ENCODE results near the gene ITIH5.
"Not testable (repeated sequence)": the region's sequence is repeated elsewhere in the genome, so short reads cannot be mapped to it uniquely, and the experiment has no call there.

ITIH5 gene

DNA sequence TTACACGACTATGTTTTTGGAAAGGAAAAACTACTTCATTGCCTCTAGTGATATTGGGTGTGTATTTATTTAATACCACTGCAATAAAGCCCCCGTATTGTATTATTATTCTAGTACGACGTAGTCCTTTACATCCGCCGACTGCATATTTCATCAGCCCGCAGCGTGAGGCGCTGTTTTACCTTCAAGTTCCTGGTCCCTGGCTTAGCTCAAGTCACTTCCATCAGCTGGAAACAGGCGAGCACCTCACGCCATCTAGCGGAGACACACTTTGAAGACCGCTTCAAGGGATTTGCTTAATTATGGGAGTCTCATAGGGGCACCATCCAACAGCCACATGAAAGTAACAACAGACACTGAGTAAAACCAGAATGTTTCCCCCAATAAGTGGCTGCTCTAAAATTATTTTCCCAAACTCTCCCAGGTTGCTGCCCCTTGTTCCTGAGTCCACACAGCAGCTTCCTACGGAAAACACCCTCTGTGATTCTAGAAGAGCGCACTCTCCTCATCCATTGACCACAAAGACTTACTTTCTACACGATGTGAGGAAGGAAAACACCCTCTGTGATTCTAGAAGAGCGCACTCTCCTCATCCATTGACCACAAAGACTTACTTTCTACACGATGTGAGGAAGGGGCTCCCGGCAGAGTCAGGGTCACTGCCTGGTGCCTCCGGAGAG, 20.6 kb upstream of the ITIH5 start:
- peak; percentile 69 to 79 for DNase-seq

DNA sequence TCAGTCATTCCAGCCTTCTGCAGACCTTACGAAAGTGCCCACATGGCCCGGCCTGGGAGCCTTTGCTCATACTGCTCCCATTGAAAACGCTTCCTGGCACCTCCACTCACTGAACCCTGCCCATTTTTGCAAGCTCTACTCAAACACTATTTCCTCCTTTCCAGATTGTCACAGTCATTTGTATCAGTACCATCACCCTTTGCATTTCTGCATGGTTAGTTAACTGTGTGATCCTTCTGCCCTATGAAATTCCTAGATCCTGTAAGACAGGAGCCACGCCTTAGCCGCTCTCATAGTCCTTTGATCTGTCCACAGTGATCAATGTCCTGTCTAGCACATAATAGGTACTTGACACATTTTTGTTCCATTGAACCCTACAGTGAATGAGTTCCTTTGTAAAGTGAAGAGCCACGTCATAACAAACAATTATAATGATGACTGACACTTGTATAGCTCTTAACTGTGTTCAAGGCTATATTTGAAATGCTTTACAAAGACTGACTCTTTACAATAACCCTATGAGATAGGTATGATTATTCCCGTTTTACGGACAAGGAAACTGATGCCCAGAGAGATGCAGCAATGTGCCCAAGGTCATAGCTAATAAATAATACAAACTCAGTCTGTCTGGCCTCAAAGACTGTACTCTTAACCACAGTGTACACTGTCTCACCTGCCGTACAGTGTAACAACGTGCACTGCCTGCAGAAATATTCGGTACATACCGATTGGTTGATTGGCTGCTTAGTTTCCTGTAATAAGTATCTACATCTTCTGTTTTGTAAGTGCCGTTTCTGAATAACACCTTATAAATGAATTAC, 19.8 kb upstream of the ITIH5 start:
- no peak for DNase-seq

DNA sequence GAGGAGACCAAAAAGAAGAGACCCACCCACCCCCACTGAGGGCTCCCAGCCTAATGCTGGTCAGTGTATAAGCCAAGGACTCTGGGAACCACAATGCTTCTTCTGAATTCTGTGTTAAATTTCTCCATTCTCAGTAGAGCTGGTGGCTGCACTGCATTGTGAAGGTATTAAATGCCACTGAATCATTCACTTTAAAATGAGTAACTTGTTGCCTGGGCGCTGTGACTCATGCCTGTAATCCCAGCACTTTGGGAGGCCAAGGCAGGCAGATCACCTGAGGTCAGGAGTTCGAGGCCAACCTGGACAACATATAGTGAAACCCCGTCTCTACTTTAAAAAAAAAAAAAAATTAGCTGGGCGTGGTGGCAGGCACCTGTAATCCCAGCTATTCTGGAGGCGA, 13.3 kb upstream of the ITIH5 start:
- DNase-seq, result not testable (repeated sequence)

DNA sequence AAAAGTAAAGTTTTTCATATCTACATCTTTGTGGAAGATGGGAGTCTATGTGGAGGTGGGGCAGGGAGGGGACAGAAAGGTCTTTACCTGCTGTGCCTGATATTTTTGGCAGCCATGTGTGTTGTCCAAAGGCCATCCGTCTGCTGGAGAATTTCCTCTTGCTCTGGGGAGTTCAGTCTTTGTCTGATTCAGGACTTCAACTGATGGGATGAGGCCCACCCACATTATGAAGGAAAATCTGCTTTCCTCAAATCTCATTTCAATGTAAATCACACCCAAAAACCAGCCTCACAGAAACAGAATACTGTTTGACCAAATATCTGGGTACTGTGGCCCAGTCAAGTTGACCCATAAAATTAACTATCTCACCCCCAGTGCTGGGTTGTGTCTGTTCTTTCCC, 12.5 kb upstream of the ITIH5 start:
- no peak for DNase-seq

DNA sequence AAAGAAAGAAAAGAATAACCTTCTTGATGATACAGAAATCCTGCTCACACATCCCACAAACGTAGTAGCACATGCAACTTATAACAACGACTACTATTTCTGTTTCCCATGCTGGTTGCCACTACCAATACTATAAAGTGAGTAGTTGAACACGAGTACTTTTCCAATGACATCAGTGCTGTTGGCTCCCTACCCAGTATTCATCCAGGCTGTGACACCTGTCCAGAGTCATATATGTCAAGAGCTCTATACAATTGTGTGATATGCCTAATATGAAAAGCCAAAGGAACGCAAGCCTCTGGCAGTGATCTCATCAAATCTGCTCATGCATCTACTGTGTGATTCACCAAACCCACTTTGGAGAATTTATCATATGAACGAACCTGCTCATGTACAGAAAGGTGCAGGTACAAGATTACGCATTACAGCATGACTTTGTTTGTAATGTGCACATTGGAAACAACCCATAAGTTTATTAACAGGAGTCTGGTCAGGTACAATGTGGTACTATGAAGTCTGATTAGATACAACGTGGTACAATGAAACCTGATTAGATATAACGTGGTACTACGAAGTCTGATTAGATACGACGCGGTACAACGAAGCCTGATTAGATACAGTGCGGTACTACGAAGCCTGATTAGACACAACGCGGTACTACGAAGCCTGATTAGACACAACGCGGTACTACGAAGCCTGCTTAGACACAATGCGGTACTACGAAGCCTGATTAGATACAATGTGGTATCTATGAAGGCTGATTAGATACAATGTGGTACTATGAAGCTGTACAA, 5.8 kb upstream of the ITIH5 start:
- DNase-seq, result no peak

DNA sequence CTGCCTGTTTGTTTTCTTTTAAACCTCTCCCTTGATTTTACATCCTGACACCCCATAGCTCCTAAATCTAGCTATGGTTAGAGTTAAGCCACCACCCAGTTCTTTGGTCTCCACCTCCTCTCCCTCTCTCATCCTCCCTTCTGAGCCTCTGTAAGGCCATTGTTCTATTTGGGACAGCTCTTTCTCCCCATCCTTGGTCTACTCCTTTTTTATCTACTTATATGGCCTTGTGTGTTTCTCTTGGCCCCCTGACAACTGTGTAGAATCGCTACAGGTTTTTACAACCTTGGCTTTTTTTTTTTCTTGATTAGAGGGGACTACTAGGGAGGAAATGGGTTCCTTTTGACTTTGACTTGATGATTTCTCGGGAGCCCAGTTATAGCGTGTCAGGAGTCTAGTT, 3.4 kb upstream of the ITIH5 start:
- DNase-seq, result no peak

DNA sequence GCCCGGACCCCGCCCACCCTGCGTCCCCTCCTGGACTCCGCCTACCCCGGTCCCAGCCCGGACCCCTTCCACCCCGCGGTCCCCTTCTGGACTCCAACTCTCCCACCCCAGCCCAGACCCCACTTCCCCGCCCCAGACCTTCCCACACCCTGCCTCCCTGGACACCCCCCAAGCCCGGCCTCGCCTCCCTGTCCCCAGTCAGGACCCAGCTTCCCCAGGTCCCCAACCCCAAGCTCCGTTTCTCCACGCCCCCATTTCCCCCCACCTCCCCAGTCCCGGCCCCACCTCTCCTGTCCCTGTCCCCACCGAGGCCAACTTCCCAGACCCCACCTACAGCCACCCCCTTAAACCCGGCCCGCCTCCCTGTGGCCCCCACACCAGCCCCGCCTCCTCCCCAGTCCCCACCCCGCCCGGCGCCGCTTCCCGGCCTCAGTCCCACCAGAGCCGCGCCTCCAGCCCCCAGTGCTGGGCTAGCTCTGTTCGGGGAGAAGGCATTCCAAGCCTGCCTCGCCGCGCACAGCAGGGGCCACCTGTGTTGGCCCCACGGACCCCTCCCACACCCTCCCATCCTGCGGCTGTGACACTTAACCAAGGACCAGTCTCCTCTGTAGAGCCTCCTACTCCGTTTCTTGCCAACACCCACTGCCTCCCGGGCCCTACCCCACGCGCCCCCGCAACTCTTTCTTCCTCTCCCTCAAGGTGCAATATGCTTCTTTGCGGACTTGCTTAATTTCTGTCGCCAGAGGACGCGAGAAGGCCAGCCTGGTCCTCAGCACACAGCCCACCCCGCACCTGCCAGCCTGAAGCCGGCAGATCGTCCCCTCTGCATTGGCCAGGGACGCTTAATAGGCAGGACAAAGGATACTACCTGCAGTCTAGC, 736 bp upstream of the ITIH5 start:
- peak; percentile 4 to 26 for DNase-seq

DNA sequence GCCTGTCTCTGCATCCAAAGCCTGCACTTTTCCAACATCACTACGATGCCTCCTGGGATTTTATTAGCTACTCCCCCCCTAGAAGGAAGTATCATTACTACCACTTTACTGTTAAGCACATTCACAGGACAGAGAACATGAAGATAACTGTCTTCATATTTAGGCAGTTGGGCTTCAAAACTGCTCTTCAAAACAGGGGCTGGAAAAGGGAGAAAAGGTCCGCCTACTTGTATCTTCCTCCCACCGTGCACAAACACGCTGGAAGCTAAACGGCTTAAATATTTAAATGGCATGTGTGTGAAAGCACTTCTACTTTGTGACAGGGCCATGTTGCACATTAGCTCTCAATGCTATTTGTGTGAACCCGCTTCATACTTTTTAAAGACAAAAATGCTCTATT, 999 bp downstream of the ITIH5 start:
- DNase-seq, result no peak

DNA sequence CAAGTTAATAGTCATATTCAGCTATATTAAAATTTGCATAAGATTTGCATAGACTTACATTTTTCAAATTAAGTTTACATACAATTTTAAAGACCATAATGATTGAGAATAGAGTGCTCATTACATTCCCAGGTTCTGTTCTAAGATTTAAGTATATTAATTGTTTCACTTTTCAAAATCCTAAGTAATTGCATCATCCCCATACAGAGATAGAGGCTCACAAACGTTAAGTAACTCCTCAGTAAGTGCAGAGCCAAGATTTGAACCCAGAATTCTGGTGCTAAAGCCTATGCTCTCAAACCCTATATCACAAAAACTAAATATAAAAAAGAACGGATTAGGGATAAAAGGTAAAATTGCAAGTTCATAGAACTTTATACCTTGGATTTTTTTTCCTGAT, 2.1 kb downstream of the ITIH5 start:
- DNase-seq, result no peak

DNA sequence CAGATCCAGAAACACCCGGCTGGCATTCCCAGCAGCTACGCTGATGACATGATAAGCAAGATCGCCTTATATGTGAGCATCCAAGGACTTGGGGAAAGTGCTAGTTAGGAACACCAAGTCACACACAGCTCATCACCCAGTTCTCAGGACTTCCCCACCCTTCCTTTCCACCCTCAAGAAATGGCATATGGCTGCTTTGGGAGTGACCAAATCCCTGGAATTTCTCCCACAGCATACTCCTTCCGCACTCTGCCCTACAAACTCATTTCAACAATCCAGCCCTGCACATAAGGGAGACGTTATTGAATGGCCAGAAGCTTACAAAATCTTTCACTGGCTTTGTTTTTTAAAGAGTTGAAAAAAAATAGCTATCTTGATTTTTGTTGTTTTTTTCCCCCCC, 4.2 kb downstream of the ITIH5 start:
- no peak for DNase-seq

DNA sequence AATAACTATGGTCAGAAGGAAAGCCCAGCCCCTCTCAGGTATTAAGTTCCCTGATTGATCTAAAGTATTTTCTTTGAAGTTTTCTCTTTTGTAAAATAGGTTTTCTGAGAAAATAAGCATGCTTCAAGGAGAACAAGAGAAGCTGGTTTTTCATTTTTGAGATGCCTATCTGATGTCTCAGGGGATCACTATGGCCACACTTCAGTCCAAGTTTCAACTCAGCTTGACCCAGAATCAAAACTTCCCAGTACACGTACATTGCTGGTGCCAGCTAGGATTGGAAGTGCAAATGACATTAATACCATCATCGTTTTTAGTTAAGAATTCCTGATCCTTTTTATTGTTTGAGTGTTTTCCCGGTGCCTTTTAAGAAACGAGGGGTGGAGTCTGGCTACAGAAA, 7.2 kb downstream of the ITIH5 start:
- no peak for DNase-seq

DNA sequence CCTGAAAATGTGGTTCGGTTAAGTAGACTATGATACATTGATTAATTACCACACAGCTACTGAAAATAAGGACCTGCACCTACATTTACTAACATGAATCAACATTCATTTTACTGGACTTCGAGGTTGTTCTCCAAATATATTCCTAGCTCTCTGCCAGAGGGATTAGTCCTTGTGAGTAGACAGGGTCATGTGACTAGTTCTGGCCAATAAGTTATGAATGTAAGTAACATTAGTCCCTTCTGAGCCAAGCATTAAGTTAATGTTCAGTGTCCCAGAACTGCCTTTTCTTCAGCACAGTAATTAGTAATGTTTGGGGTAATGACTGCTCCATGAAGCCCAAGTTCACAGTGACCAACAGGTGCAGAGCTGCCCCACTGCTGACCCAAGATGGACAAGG, 9.2 kb downstream of the ITIH5 start:
- DNase-seq, result no peak

DNA sequence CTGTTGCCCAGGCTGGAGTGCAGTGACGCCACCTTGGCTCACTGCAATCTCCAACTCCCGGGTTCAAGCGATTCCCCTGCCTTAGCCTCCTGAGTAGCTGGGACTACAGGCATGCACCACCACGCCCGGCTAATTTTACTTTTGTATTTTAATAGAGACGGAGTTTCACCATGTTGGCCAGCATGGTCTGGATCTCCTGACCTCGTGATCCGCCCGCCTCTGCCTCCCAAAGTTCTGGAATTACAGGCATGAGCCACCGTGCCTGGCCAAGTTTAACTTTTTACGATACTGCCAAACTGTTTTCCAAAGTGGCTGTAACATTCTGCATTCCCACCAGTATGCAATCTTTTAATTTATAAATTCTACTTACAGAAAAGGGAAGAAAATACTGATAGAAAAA, 9.7 kb downstream of the ITIH5 start:
- DNase-seq, result not testable (repeated sequence)

DNA sequence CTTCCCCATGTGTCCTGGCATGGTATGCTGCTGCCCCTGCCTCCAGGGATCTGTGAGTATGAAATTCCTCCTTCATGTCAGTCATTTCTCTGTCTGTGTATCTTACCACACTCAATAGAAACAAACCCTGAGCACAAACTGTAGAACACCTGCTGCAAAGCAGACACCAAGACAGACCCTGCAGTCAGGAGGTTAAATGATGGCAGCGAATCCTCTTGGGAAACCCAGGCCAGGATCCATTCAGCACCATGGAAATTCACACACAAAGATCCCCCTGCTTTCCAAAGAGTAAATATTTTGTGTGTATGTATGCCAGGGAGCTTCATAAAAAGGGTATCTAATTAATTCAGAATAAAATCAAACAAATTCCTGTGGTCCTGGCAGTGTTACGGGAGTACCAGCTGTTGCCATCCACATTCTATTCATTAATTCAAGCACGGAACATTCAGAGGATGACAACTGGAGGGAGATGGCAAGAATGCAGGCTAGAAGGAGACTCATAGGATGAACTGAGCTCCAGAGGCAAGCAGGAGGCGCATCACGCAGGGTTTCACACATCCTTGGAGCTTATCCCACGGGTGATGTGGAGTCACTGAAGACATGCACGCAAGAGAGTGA, 14.8 kb downstream of the ITIH5 start:
- DNase-seq, result no peak

DNA sequence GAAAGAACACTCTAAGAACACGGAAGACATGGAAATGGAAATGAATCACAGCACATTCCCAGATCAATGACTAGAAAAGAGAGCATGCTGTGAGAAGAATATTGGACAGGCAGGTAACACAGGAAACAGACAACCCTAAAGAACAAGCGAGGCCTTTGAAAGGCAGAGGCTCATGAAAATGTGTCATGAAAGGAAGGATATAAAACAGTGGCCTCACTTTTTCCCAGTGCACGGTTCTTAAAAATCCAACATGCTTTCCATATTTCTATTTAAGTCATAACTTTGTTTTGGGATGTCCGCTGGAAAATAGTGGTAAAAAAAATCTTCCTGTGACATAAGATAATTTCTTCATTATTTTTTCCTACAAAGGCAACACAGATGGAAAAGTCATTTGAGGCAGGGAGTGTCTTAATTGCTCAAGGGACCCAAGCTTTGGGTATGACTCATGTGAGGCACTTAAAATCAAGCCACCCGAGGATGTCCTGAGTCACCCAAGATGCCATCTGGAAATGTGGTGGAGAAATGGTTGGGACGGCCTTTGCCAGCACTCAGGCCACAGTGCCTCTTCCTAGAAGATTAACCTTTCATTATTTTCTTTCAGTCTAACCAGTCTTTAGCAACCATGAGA, 17.0 kb downstream of the ITIH5 start:
- no peak for DNase-seq

DNA sequence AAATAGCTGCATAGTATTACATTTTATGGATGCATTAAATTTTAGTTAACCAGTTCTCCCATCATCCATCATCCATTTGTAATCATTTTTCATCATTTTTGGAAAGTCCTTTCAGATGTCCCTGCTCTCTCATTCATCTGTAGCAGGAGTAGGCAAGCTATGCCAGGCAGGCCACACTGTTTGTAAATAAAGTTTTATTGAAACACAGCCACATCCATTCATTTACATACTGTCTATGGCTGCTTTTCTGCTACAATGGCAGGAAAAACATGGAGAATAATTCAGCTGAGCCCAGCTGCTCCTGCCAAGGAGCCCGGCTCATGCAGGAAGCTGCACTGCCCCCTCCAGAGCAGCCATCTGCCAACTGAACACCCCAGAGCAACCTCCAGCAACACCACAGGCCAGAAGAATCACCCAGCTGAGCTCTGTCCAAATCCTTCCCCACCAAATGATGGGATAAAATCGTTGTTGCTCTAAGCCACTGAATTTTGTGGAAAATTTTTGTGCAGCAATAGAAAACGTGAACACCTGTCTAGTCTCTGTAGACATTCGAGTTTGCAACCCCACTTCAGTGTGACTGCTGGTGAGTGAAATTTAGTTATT, 19.6 kb downstream of the ITIH5 start:
- DNase-seq, result no peak

DNA sequence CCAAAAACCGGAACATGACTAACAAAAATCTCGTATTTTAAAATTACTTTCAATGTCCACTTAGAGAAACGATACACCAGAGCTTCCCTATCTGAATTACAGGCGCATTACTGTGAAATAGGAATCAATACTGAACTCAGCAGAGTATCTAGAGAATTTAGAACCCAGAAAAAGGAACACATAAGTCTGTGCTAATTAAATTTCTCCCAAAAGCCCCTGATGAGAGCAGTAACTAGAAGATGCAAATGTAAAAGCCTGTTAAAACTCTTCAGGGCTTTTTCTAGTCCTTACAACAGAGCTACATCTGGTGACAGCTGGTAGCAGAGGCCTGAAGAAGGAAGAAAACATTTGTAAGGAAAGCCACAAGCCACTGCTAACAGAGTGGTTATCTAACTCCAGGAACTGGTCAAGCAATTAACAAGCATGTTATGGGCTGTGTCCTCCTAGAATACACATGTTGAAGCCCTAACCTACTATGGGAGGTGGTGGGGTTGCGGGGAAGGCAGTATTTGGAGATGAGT, 24.2 kb downstream of the ITIH5 start:
- no peak for DNase-seq

DNA sequence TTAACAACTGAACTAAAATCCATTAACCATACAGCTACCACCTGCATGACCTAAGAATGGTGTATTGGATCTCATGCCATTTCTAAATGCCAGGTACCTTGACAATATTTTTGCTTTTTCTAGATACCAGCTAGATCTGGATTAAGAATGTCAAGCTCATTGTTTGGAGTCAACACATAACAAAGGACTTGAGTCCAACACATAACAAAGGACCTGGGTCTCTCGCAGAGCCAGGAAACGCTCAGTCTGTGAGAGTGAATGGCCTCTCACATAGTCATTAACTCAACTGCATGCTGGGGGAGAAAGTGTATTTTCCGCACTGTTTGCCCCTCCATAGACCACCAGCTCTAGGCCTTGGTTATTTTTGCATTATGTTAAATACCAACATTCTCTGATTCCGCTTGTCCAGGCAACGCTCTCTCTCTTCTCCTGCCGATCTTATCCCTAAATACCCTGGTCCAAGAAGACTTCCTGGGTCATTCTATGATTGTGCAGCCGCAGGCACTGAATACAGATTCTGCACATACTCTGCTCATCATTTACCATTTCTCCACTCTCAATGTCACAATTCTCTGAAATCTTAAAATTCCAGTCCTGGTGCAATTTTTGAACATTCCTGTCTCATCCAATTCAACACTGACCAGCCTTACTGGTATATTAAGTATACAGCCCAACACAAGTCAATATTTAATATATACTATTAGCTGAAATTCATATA, 31.2 kb downstream of the ITIH5 start:
- DNase-seq, result no peak

DNA sequence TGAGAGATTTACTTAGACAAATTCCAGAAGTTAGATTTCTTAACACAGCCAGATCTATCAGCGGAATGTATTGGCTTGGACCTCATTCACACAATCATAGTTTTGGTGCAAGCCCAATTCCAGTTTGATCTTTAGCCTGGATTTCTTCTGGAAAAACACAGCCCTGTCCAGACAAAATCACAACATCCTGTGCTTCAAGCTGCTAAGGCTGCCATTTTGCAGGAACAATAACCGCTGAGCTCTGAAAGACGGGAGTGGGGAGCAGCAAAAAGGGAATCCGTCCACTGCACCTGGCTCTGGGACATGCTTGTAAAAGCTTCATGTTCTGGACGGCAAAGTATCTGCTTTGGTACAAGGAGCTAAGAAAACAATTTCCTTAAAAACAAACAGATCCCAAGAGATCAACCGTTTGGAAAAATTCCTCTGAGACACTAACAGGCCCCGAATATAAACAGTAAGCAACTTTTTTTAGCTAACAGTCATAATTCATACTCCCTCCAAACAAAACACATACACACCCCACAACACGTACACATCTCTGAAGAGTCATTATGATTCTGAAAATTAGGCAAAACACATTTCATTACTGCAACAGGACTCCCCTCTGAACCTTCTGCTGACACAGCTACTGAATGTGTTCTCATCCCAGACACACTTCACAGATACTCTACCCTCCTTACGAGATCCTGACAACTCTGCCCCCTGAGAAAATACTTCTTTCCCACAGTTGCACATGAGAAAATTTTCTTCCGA, 32.4 kb downstream of the ITIH5 start:
- DNase-seq, result no peak

DNA sequence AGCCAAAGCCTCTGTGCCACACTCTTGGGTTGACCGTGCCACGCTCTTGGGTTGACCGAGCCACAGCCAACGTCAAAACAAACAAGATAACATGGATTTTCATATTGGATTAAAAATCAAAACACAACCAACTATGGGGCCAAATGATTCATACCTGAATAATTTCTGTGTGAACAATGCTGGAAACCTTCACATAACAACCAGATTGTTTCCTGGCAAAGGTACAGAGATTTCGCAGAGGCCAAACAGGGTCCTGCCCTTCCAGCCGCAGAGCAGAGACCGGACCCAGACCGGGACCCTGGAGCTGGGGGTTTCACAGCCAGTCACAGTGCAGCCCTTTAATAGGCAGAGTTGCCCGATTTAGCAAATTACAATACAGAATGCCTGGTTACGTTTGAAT, 40.5 kb downstream of the ITIH5 start:
- no peak for DNase-seq
